Subcutaneous abdominal adipose tissue (tissue), 5 donors: ENCODE measurements around the gene NFKBIL1.

Source experiments
- H3K27ac ChIP-seq: one replicate; pipeline ENCODE4 v1.7.0; 2013; ENCODE audit warnings: low read depth, mild to moderate bottlenecking, inconsistent platforms, low read length, moderate library complexity
- H3K27me3 ChIP-seq, 5 donors: one replicate each; pipeline ENCODE4 v1.7.0; 2013; ENCODE audit warnings: low read length in 5 of 5, inconsistent platforms in 1 of 5; ENCODE audit not compliant: control insufficient read depth in 5 of 5, insufficient read depth in 4 of 5
- H3K36me3 ChIP-seq, 5 donors: one replicate each; pipeline ENCODE4 v1.7.0; 2013; ENCODE audit warnings: low read length in 5 of 5; ENCODE audit not compliant: control insufficient read depth in 5 of 5, insufficient read depth in 5 of 5
- H3K4me1 ChIP-seq, 5 donors: one replicate each; pipeline ENCODE4 v1.7.0; 2013; ENCODE audit warnings: low read length in 5 of 5, mild to moderate bottlenecking in 3 of 5, moderate library complexity in 1 of 5; ENCODE audit not compliant: control insufficient read depth in 5 of 5, insufficient read depth in 5 of 5
- H3K4me3 ChIP-seq, 5 donors: one replicate each; pipeline ENCODE4 v1.7.0; 2013; ENCODE audit warnings: low read length in 5 of 5, low read depth in 1 of 5
- H3K9ac ChIP-seq, 5 donors: one replicate each; pipeline ENCODE4 v1.7.0; 2013; ENCODE audit warnings: low read length in 5 of 5, mild to moderate bottlenecking in 4 of 5, moderate library complexity in 3 of 5
- H3K9me3 ChIP-seq, 5 donors: one replicate each; pipeline ENCODE4 v1.7.0; 2013; ENCODE audit warnings: low read length in 5 of 5; ENCODE audit not compliant: control insufficient read depth in 5 of 5
- donor health status: healthy.
- donor health status: healthy.
- donor health status: healthy.
- donor health status: healthy.
- donor health status: healthy.

The NFKBIL1 gene

GRCh38 chr6:31580438-31580740 is 33.0 kb downstream of the NFKBIL1 start:
- no peak overlapping the region for H3K27ac ChIP-seq
- H3K4me3 ChIP-seq, result peak overlapping the region; percentile 48 to 96 (median 89)
- peak overlapping the region in 4 of 5 donors; percentile 1 to 96 (median 94) for H3K9ac ChIP-seq
- H3K36me3 ChIP-seq, result peaks cover 0 to 4% (median 0%) of the 10 kb centered on the region in 5 donors
- no peaks in the 10 kb centered on the region for H3K9me3 ChIP-seq
- peaks cover 0 to 3% (median 0%) of the 10 kb centered on the region in 5 donors for H3K27me3 ChIP-seq
- H3K4me1 ChIP-seq, result peaks cover 5 to 53% (median 29%) of the 10 kb centered on the region in 5 donors

- Histone ChIP-seq H3K36me3 (peaks cover 0 to 4% (median 0%) of the 10 kb centered on the region in 5 donors), H3K4me3 (peak overlapping the region; percentile 89 to 96 (median 92)), H3K27me3 (peaks cover 0 to 4% (median 0%) of the 10 kb centered on the region in 5 donors), H3K4me1 (peaks cover 5 to 53% (median 27%) of the 10 kb centered on the region in 5 donors), H3K9me3 (no peaks in the 10 kb centered on the region), H3K27ac (peak overlapping the region; percentile 70), H3K9ac (peak overlapping the region; percentile 76 to 96 (median 93))
Observed at GRCh38 chr6:31580807-31581433, 33.5 kb downstream of the NFKBIL1 start.

- H3K36me3 ChIP-seq, result peaks cover 0 to 4% (median 0%) of the 10 kb centered on the region in 5 donors
- no peaks in the 10 kb centered on the region for H3K9me3 ChIP-seq
- H3K4me3 ChIP-seq, result peak overlapping the region; percentile 89 to 96 (median 92)
- peaks cover 0 to 6% (median 2%) of the 10 kb centered on the region in 5 donors for H3K27me3 ChIP-seq
- H3K9ac ChIP-seq, result peak overlapping the region; percentile 76 to 96 (median 93)
- peak overlapping the region; percentile 70 for H3K27ac ChIP-seq
- peaks cover 5 to 54% (median 27%) of the 10 kb centered on the region in 5 donors for H3K4me1 ChIP-seq
Observed at GRCh38 chr6:31581434-31582229, 34.2 kb downstream of the NFKBIL1 start.

GRCh38 chr6:31582230-31582643 is 34.8 kb downstream of the NFKBIL1 start, which contains the start of gene LTB:
Gene LTB (minus strand): TSS chr6:31582424. CDS start chr6:31582417, 7 bp downstream.
- Histone ChIP-seq H3K27me3 (peaks cover 0 to 9% (median 5%) of the 10 kb centered on the region in 5 donors), H3K36me3 (no peaks in the 10 kb centered on the region), H3K9ac (peak within 1 kb of the TSS; percentile 76 to 96 (median 93)), H3K4me3 (peak within 1 kb of the TSS; percentile 89 to 96 (median 92)), H3K4me1 (peaks cover 5 to 55% (median 27%) of the 10 kb centered on the region in 5 donors), H3K9me3 (no peaks in the 10 kb centered on the region), H3K27ac (peak within 1 kb of the TSS; percentile 70)

- H3K9ac ChIP-seq, result no peak overlapping the region
- no peaks in the 10 kb centered on the region for H3K36me3 ChIP-seq
- H3K27ac ChIP-seq, result no peak overlapping the region
- H3K27me3 ChIP-seq, result peaks cover 0 to 9% (median 5%) of the 10 kb centered on the region in 5 donors
- no peak overlapping the region for H3K4me3 ChIP-seq
- H3K4me1 ChIP-seq, result peaks cover 5 to 67% (median 31%) of the 10 kb centered on the region in 5 donors
- H3K9me3 ChIP-seq, result no peaks in the 10 kb centered on the region
Observed at GRCh38 chr6:31585491-31585890, 38.1 kb downstream of the NFKBIL1 start.

GRCh38 chr6:31586008-31586407 is 38.6 kb downstream of the NFKBIL1 start, which contains the start of gene LST1:
Gene LST1 (plus strand): TSS chr6:31586277. CDS start chr6:31587300, 1,023 bp downstream.
- Histone ChIP-seq H3K9ac (peak within 1 kb of the TSS in 1 of 5 donors; percentile 38), H3K27ac (no peak within 1 kb of the TSS), H3K4me3 (peak within 1 kb of the TSS in 2 of 5 donors; percentile 8 to 23)

GRCh38 chr6:31586599-31587281 is 39.3 kb downstream of the NFKBIL1 start:
- H3K9me3 ChIP-seq, result no peaks in the 10 kb centered on the region
- no peaks in the 10 kb centered on the region for H3K36me3 ChIP-seq
- no peak overlapping the region for H3K27ac ChIP-seq
- peak overlapping the region in 1 of 5 donors; percentile 38 for H3K9ac ChIP-seq
- peaks cover 4 to 54% (median 20%) of the 10 kb centered on the region in 5 donors for H3K4me1 ChIP-seq
- H3K4me3 ChIP-seq, result peak overlapping the region in 2 of 5 donors; percentile 8 to 23
- H3K27me3 ChIP-seq, result peaks cover 0 to 9% (median 5%) of the 10 kb centered on the region in 5 donors

More at GRCh38 chr6:31586008-31586407, 38.6 kb downstream of the NFKBIL1 start, which contains the start of gene LST1:
- Histone ChIP-seq H3K27me3 (peaks cover 0 to 9% (median 5%) of the 10 kb centered on the region in 5 donors), H3K4me1 (peaks cover 5 to 61% (median 28%) of the 10 kb centered on the region in 5 donors), H3K36me3 (no peaks in the 10 kb centered on the region), H3K9me3 (no peaks in the 10 kb centered on the region)

GRCh38 chr6:31587791-31588777 is 40.7 kb downstream of the NFKBIL1 start:
- Histone ChIP-seq H3K9me3 (no peaks in the 10 kb centered on the region), H3K27ac (no peak overlapping the region), H3K9ac (peak overlapping the region in 1 of 5 donors; percentile 30), H3K4me1 (peaks cover 0 to 42% (median 14%) of the 10 kb centered on the region in 5 donors), H3K36me3 (no peaks in the 10 kb centered on the region), H3K27me3 (peaks cover 0 to 8% (median 5%) of the 10 kb centered on the region in 5 donors), H3K4me3 (no peak overlapping the region)
